ENCODE results near the gene CYRIA. TPM values are rescaled to one million over a fixed set of nuclear protein-coding genes. Genes with fewer than 3 reads are reported as not detected.

CYRIA gene
- total RNA-seq, 1 donor from 2014 or later = 29.4 TPM

DNA sequence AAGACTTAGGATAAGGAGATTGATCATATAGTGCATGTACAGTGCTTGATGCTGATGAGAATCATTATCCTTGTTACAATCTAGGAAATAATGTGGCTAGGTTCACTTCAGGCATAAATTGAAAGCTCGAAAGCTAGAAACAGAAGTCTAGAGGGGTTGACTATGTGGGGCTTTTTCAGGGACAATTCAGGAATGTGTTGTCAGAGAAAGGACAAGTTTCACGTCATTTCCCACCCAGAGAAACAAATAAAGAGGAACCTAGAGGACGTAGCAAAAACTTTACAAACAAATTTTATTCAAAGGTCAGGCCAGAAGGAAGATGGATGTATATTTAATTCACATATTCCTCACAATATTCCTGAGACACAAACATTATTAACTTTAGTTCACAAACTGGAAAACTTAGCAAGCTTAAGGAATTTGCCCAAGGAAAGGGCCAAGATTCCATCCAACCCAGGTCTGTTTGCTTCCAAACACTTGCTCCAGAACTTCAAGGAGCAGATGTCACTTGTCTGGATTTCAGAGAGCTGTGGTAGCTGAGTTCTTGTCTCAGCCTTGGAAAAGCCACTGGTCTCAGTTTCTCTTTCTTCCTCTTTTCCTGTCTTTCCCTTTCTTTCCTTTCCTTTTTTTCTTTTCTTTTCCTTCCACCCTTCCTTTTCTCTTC, 7.4 kb downstream of the CYRIA start:
- H3K27ac ChIP-seq = peak overlapping the region; percentile 58
- DNase-seq (no peak), ATAC-seq (peak in 1 of 2 donors; percentile 34)
- H3K4me1 ChIP-seq = peaks cover 100% of the 10 kb centered on the region
- H3K27me3 ChIP-seq (ENCODE audit: low read depth) = no peaks in the 10 kb centered on the region
- intact Hi-C loops (cut with DNase I) = no loop called here
- no peaks in the 10 kb centered on the region for H3K9me3 ChIP-seq
- TF ChIP-seq CTCF (IDR thresholded peaks at IDR 0.05) = no peak
- no peak overlapping the region for H3K4me3 ChIP-seq
- no peaks in the 10 kb centered on the region for H3K36me3 ChIP-seq

DNA sequence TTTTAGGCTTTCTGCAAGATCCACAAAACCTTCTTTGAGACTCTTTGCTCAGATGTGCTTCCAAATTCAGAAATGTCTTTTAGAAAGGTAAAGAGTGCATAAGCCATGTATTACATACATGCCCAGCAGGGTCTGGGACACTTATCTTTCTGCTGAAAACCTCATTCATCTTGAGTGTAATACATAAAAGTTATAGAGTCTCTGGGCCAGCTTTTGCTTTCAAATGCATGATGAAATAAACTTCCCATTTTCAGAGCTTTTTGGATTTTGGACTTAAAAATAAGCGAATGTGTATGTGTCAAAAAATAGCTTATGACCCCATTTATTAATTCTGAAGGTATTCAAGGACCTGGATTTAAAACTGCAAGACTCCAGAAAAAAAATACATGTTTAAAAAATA, 8.0 kb downstream of the CYRIA start:
- TF ChIP-seq CTCF (IDR thresholded peaks at IDR 0.05) = no peak
- H3K36me3 ChIP-seq = no peaks in the 10 kb centered on the region
- ATAC-seq (no peak), DNase-seq (no peak)
- no peaks in the 10 kb centered on the region for H3K27me3 ChIP-seq (ENCODE audit: low read depth)
- H3K27ac ChIP-seq = peak overlapping the region; percentile 58
- H3K4me1 ChIP-seq = peaks cover 100% of the 10 kb centered on the region
- intact Hi-C loops (cut with DNase I) = no loop called here
- H3K4me3 ChIP-seq = no peak overlapping the region
- no peaks in the 10 kb centered on the region for H3K9me3 ChIP-seq

- no peaks in the 10 kb centered on the region for H3K36me3 ChIP-seq
- peak; percentile 67 to 78 for ATAC-seq
These were observed 8.7 kb downstream of the CYRIA start for GRCh38 chr2:16656784-16657391.

GRCh38 chr2:16655905-16656642, 9.6 kb downstream of the CYRIA start:
- DNase-seq = no peak
- Histone ChIP-seq H3K36me3 (no peaks in the 10 kb centered on the region), H3K27me3 (ENCODE audit: low read depth) (no peaks in the 10 kb centered on the region), H3K27ac (peak overlapping the region; percentile 58), H3K4me3 (no peak overlapping the region), H3K4me1 (peaks cover 100% of the 10 kb centered on the region), H3K9me3 (no peaks in the 10 kb centered on the region)
- no peak for ATAC-seq
- TF ChIP-seq CTCF (IDR thresholded peaks at IDR 0.05) = no peak
- intact Hi-C loops (cut with DNase I) = no loop called here

More at GRCh38 chr2:16656784-16657391, 8.7 kb downstream of the CYRIA start:
- intact Hi-C loops (cut with DNase I) = no loop called here
- TF ChIP-seq CTCF (IDR thresholded peaks at IDR 0.05) = no peak
- peak; percentile 56 for DNase-seq
- Histone ChIP-seq H3K4me1 (peaks cover 100% of the 10 kb centered on the region), H3K9me3 (no peaks in the 10 kb centered on the region), H3K27ac (peak overlapping the region; percentile 58), H3K4me3 (no peak overlapping the region), H3K27me3 (ENCODE audit: low read depth) (no peaks in the 10 kb centered on the region)

GRCh38 chr2:16655445-16655837, 10.2 kb downstream of the CYRIA start:
- DNase-seq (no peak), ATAC-seq (no peak)
- no peak for TF ChIP-seq CTCF (IDR thresholded peaks at IDR 0.05)
- no peak overlapping the region for H3K4me3 ChIP-seq
- H3K4me1 ChIP-seq = peaks cover 99% of the 10 kb centered on the region
- H3K27ac ChIP-seq = peak overlapping the region; percentile 34
- H3K9me3 ChIP-seq = no peaks in the 10 kb centered on the region
- no peaks in the 10 kb centered on the region for H3K27me3 ChIP-seq (ENCODE audit: low read depth)
- intact Hi-C loops (cut with DNase I) = no loop called here
- H3K36me3 ChIP-seq = no peaks in the 10 kb centered on the region
